ENCODE data around the gene DNM2.

GRCh38 chr19:10805065-10805757, 87.3 kb downstream of the DNM2 start:
- no peak for TF ChIP-seq POLR2A (IDR thresholded peaks at IDR 0.05; ENCODE audit: low read depth, low read length)
- TF ChIP-seq POLR2AphosphoS5 (IDR thresholded peaks at IDR 0.05; ENCODE audit: low read depth, low read length), result no peak

Measured in GM12892 (cell line).